ENCODE results near the gene DHCR7. TPM values are rescaled to one million over a fixed set of nuclear protein-coding genes. Genes with fewer than 3 reads are reported as not detected.

DHCR7 gene
- total RNA-seq, 6 donors from 2014 or later = 5.2 to 96.1 (median 66.4) TPM

- H3K27ac ChIP-seq = peak overlapping the region; percentile 67 to 91 (median 80)
- H3K4me3 ChIP-seq = peak overlapping the region; percentile 58 to 86 (median 62)
- H3K36me3 ChIP-seq = peaks cover 6 to 24% (median 17%) of the 10 kb centered on the region in 4 donors
- 5% methylated on average over 8 of the region's 31 CpGs; no CpG with 5 or more reads in 1 of the 2 donors for WGBS, 2 donors
- peak; percentile 32 for ATAC-seq (ENCODE audit: low FRiP score in 2 of 2)
- DNase-seq = peak; percentile 32 to 90
- no peak for TF ChIP-seq POLR2A (IDR thresholded peaks at IDR 0.05)
- no peak for TF ChIP-seq CTCF (IDR thresholded peaks at IDR 0.05)
- TF ChIP-seq EP300 (IDR thresholded peaks at IDR 0.05) = no peak
- TF ChIP-seq POLR2AphosphoS5 (IDR thresholded peaks at IDR 0.05) = no peak
- H3K4me1 ChIP-seq = peaks cover 29 to 41% (median 32%) of the 10 kb centered on the region in 4 donors
- H3K27me3 ChIP-seq = no peaks in the 10 kb centered on the region
- H3K9me3 ChIP-seq = no peaks in the 10 kb centered on the region
Measured at GRCh38 chr11:71447791-71448256, 369 bp downstream of the DHCR7 start.

DNA sequence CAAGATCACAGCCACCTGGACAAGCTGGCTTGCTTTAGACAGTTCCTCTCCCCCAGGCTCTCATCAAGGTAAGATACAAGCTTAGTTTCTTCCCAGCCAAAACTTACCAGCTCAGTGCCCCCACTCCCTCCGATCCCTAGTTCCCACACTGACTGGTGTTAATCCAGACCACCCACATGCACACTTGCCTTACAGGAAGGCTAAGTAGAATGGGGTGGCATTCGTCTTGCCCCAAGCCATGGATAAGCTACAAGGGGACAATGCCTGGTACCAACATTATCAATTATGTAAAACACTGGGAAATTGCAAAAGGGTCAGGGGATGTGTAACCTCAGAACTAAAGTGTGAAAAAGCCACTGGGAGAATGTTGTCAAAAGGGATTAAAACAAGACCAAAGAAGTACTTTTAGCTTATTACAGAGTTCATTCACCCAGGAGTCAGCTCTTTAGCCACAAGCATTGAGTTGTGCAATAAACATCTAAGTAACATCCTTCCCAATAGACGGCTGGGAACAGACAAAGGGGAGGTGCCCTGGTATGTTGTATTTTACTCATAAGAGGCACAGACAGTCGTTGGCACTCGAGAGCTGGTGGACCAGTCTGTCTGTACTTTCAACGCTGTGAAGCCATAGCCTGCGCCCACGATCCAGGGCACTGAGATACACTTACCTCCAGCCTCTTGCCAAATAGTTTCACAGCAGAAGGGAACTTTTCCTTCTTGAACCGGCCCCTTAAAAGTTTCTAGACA lies 1.1 kb downstream of the DHCR7 start:
- no peaks in the 10 kb centered on the region for H3K27me3 ChIP-seq
- peaks cover 8 to 30% (median 24%) of the 10 kb centered on the region in 4 donors for H3K36me3 ChIP-seq
- peak overlapping the region in 3 of 4 donors; percentile 59 to 86 (median 64) for H3K4me3 ChIP-seq
- peak in 1 of 2 donors; percentile 58 for DNase-seq
- ATAC-seq (ENCODE audit: low FRiP score in 2 of 2) = peak; percentile 19 to 67
- H3K9me3 ChIP-seq = no peaks in the 10 kb centered on the region
- peaks cover 27 to 37% (median 28%) of the 10 kb centered on the region in 4 donors for H3K4me1 ChIP-seq
- peak overlapping the region; percentile 67 to 91 (median 80) for H3K27ac ChIP-seq
- TF ChIP-seq EP300 (IDR thresholded peaks at IDR 0.05) (no peak), POLR2A (IDR thresholded peaks at IDR 0.05) (peak in 1 of 4 donors; percentile 43), POLR2AphosphoS5 (IDR thresholded peaks at IDR 0.05) (no peak)
- 47% methylated on average over 9 of the region's 9 CpGs for WGBS, 2 donors

GRCh38 chr11:71446150-71446549 lies 2.0 kb downstream of the DHCR7 start:
- WGBS, 2 donors = 93 to 100% methylated on average over 1 of the region's 1 CpG
- no peak for TF ChIP-seq CTCF (IDR thresholded peaks at IDR 0.05)
- TF ChIP-seq POLR2A (IDR thresholded peaks at IDR 0.05) = no peak
- TF ChIP-seq EP300 (IDR thresholded peaks at IDR 0.05) = no peak
- no peak for TF ChIP-seq POLR2AphosphoS5 (IDR thresholded peaks at IDR 0.05)
- Histone ChIP-seq H3K4me1 (peaks cover 18 to 30% (median 20%) of the 10 kb centered on the region in 4 donors), H3K36me3 (peaks cover 8 to 39% (median 33%) of the 10 kb centered on the region in 4 donors), H3K9me3 (no peaks in the 10 kb centered on the region), H3K4me3 (no peak overlapping the region), H3K27ac (no peak overlapping the region), H3K27me3 (no peaks in the 10 kb centered on the region)
- ATAC-seq (ENCODE audit: low FRiP score in 2 of 2) = no peak
- DNase-seq = no peak

GRCh38 chr11:71444811-71445210 lies 3.4 kb downstream of the DHCR7 start:
- Histone ChIP-seq H3K4me1 (peaks cover 15 to 26% (median 19%) of the 10 kb centered on the region in 4 donors), H3K4me3 (no peak overlapping the region), H3K9me3 (no peaks in the 10 kb centered on the region), H3K27me3 (no peaks in the 10 kb centered on the region), H3K27ac (no peak overlapping the region), H3K36me3 (peaks cover 8 to 50% (median 46%) of the 10 kb centered on the region in 4 donors)
- TF ChIP-seq POLR2A (IDR thresholded peaks at IDR 0.05) (no peak), POLR2AphosphoS5 (IDR thresholded peaks at IDR 0.05) (no peak), CTCF (IDR thresholded peaks at IDR 0.05) (no peak), EP300 (IDR thresholded peaks at IDR 0.05) (no peak)
- WGBS, 2 donors = 97 to 98% methylated on average over 6 of the region's 6 CpGs
- DNase-seq (no peak), ATAC-seq (ENCODE audit: low FRiP score in 2 of 2) (no peak)

DNA sequence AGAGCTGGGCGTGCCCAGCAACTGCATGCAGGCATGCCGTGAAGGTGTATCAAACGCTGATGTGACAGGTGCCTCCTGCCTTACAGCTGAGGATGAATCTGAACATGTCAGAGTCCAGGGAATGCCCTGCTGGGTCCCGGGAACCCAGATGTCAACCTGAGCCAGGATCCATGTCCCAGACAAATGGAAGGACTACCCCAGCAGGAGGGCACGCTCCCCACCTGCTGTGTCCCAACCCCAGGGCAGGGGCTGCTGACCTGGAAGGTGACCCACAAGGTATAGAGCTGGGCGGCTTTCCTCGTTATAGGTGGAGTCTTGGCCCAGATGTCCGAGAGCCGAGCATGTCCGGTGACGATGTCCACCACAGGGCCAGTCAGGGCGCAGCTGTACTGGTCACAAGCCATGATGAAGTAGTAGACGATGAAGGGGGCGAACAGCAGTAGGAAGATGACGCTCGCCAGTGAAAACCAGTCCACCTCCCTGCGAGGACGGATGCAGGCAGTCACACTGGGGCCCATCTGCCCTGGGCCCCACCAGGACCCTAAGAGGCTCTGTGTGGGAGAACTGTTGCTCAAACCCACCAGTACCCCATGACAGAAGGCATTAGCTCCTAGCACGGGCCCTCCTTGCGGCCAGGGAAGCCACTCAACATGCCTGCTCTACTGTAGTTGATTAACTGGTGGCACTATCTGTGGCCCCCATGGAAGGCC lies 4.3 kb downstream of the DHCR7 start:
- H3K9me3 ChIP-seq = no peaks in the 10 kb centered on the region
- DNase-seq = peak in 1 of 2 donors; percentile 59
- H3K4me1 ChIP-seq = peaks cover 9 to 17% (median 11%) of the 10 kb centered on the region in 4 donors

More for the DNA sequence above, 4.3 kb downstream of the DHCR7 start:
- WGBS, 2 donors = 91 to 96% methylated on average over 12 to 20 of the region's 20 CpGs
- Histone ChIP-seq H3K36me3 (peaks cover 8 to 59% (median 55%) of the 10 kb centered on the region in 4 donors), H3K27ac (no peak overlapping the region), H3K4me3 (no peak overlapping the region), H3K27me3 (no peaks in the 10 kb centered on the region)
- TF ChIP-seq POLR2A (IDR thresholded peaks at IDR 0.05) (no peak), CTCF (IDR thresholded peaks at IDR 0.05) (no peak), EP300 (IDR thresholded peaks at IDR 0.05) (no peak), POLR2AphosphoS5 (IDR thresholded peaks at IDR 0.05) (no peak)
- no peak for ATAC-seq (ENCODE audit: low FRiP score in 2 of 2)

Data from upper lobe of left lung (tissue), 6 donors.